OCI-LY1 (cell line): ENCODE results near the gene STPG1.

Source experiments
- CTCF ChIP-seq: fragments of 200-600 bp; sonication (generic), shearing (Covaris generic); IDR thresholded peaks from 2 replicates; pipeline ENCODE4 v1.5.1; 2017; ENCODE audit warnings: mild to moderate bottlenecking, antibody characterized with exemption, low read length, moderate library complexity, mixed read lengths
- EZH2 ChIP-seq: fragments of 200-600 bp; sonication (generic), shearing (Covaris generic); IDR thresholded peaks from 2 replicates; pipeline ENCODE4 v1.8.0; 2017; ENCODE audit warnings: borderline replicate concordance, mixed run types, mild to moderate bottlenecking, antibody characterized with exemption, low read length, moderate library complexity, mixed read lengths

DNA sequence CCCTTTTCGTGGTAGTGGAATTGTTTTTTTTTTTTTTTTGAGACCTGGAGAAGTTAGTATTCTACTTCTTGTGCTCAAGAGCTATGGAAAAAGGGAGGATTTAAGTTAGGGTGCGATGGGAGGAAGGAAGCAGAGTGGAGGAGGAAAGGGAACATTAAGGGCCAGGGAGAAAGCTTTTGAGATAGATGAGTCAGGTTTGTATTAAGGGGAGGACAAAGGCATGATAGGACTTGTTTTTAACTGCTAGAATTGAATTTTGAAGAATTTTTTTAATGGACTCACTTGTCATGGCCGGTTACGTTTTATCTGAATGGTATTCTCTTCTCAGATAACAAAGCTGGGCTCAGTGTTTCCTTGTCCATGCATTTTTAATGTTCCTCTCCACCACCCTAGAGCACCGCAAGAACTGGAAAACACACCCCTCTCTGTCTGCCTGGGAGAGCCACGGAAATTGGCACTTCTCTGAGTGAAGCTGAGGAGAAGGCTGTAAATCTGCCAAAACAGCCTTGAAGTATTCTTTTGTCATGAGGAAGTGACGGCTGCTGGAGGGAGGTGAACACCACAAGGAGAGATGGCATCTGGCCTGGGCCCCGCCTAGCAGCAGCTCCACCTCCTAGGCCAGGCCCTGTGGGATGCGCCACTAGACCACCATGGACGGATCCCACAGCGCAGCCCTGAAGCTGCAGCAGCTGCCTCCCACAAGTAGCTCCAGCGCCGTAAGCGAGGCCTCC, 5.5 kb upstream of the STPG1 start:
- TF ChIP-seq CTCF: no peak
- no peak for TF ChIP-seq EZH2
